Progenitor cell of endocrine pancreas (in vitro differentiated cells): Measurements from ENCODE around the gene TPCN2. TPM values are rescaled to one million over a fixed set of nuclear protein-coding genes. Genes with fewer than 3 reads are reported as not detected.

Experiments
- DNase-seq: peaks from one replicate; pipeline ENCODE4 v3.0.0; 2021; ENCODE audit warnings: low spot score; ENCODE audit not compliant: unreplicated experiment
- H3K27ac Mint-ChIP-seq: 2 replicates; pipeline ENCODE4 v1.8.0; 2021; ENCODE audit warnings: mild to moderate bottlenecking, moderate library complexity, mixed read lengths
- H3K27me3 Mint-ChIP-seq: 2 replicates; pipeline ENCODE4 v1.8.0; 2021; ENCODE audit warnings: mixed read lengths
- H3K36me3 Mint-ChIP-seq: 2 replicates; pipeline ENCODE4 v1.8.0; 2022; ENCODE audit warnings: mixed read lengths; ENCODE audit not compliant: insufficient read depth
- H3K4me1 Mint-ChIP-seq: 2 replicates; pipeline ENCODE4 v1.8.0; 2021; ENCODE audit warnings: low read depth, mixed read lengths
- H3K4me3 Mint-ChIP-seq: 2 replicates; pipeline ENCODE4 v1.8.0; 2021; ENCODE audit warnings: low read depth, mild to moderate bottlenecking, moderate library complexity, mixed read lengths
- H3K9me3 Mint-ChIP-seq: 2 replicates; pipeline ENCODE4 v1.8.0; 2021; ENCODE audit warnings: low read depth, mixed read lengths
- total RNA-seq: library from RNA; stranded (reverse); gene quantifications from 2 replicates; pipeline ENCODE4 v1.2.1, GENCODE V29; 2021
- TF ChIP-seq, protein P1 (sequence below): fragments of 200-600 bp; sonication (generic); IDR thresholded peaks from one replicate; pipeline ENCODE4 v1.5.0; 2021; ENCODE audit warnings: antibody characterized with exemption, mild to moderate bottlenecking; ENCODE audit not compliant: unreplicated experiment

TPCN2 gene
- total RNA-seq, 1 donor from 2014 or later = 19.7 TPM

DNA sequence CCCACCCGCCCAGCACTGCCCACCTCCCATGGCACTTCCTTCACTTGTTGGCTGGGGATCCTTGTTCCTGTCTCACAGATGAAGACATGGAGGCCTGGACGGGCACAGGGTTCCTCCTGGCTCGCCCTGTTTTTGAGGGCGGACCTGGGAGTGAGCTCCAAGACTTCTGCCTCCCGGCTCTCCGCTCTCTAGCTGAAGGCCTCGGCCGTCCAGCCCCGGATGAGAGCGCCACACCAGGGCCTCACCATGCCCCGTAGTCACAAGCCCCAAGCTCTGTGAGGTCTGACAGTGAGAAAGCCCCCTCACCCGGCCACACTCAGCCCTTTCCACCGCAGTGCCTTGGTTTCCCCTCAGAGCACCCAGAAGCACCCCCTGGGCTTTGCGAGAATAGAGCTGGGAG, 9.1 kb downstream of the TPCN2 start:
- H3K4me1 Mint-ChIP-seq = peaks cover 6% of the 10 kb centered on the region
- H3K27ac Mint-ChIP-seq = no peak overlapping the region
- no peaks in the 10 kb centered on the region for H3K9me3 Mint-ChIP-seq
- peaks cover 3% of the 10 kb centered on the region for H3K36me3 Mint-ChIP-seq
- no peak overlapping the region for H3K4me3 Mint-ChIP-seq
- TF ChIP-seq, protein P1, sequence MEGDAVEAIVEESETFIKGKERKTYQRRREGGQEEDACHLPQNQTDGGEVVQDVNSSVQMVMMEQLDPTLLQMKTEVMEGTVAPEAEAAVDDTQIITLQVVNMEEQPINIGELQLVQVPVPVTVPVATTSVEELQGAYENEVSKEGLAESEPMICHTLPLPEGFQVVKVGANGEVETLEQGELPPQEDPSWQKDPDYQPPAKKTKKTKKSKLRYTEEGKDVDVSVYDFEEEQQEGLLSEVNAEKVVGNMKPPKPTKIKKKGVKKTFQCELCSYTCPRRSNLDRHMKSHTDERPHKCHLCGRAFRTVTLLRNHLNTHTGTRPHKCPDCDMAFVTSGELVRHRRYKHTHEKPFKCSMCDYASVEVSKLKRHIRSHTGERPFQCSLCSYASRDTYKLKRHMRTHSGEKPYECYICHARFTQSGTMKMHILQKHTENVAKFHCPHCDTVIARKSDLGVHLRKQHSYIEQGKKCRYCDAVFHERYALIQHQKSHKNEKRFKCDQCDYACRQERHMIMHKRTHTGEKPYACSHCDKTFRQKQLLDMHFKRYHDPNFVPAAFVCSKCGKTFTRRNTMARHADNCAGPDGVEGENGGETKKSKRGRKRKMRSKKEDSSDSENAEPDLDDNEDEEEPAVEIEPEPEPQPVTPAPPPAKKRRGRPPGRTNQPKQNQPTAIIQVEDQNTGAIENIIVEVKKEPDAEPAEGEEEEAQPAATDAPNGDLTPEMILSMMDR = no peak
- no peak for DNase-seq
- no peaks in the 10 kb centered on the region for H3K27me3 Mint-ChIP-seq

DNA sequence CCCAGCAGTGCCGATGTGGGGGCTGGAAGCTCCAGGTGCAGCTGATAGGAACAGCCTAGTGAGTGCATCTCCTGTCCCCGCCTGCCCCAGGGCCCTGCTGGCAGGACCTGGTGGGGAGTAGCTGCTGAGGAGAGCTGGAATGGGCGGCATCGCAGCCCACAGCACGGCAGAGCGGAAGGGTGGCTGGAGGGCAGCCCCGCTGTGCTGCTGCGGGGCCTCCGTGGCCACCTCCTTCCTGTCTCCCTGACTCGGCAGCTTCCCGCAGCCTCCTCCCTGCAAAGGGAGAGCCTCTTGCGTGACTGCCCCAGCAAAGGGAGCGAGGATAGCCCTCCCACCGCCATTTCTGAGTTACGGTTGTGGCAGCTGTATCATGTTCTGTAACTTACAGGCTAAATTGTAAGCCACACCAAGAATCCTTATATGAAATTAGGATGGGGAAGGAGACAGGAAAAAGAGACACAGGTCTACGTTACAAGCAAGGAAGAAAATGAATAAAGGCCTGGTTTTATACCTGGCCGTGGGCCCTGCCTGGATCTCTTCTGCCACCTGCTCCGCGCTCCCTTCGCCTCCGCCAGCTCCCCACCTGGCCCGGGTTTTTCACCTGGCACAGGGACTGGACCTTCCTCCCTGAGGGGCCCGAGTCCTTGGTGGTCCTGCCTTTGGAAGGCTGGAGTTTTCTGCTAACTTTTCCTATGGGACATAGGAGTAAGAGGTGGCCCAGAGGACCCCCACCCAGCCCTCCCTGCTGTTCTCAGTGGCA, 10.0 kb downstream of the TPCN2 start:
- DNase-seq = no peak
- Mint-ChIP-seq H3K27ac (no peak overlapping the region), H3K4me3 (no peak overlapping the region), H3K4me1 (peaks cover 6% of the 10 kb centered on the region), H3K9me3 (no peaks in the 10 kb centered on the region), H3K36me3 (peaks cover 3% of the 10 kb centered on the region), H3K27me3 (no peaks in the 10 kb centered on the region)
- TF ChIP-seq, protein P1 = no peak

DNA sequence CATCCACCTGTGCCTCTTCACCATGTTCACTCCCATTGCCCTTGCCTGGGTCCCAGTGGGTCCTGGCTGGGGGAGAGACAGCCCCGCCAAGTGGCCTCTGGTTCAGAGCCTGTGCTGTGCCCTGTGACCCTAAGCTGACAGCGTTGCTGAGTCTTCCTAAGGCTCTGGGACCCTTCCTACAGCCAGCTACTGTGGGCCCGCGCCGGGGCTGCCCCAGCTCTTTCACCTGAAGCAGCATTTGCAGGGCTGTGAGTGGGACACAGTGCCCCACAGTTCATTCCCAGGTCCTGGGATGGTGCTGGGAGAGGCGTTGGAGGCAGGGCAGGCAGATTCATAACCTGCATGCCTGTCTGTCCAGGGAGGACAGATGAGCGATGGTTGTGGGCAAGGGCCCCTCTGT, 10.7 kb downstream of the TPCN2 start:
- no peak overlapping the region for H3K4me3 Mint-ChIP-seq
- peaks cover 6% of the 10 kb centered on the region for H3K4me1 Mint-ChIP-seq
- no peaks in the 10 kb centered on the region for H3K27me3 Mint-ChIP-seq
- no peak for DNase-seq
- peaks cover 1% of the 10 kb centered on the region for H3K36me3 Mint-ChIP-seq
- H3K9me3 Mint-ChIP-seq = no peaks in the 10 kb centered on the region
- TF ChIP-seq, protein P1 = no peak
- H3K27ac Mint-ChIP-seq = no peak overlapping the region

DNA sequence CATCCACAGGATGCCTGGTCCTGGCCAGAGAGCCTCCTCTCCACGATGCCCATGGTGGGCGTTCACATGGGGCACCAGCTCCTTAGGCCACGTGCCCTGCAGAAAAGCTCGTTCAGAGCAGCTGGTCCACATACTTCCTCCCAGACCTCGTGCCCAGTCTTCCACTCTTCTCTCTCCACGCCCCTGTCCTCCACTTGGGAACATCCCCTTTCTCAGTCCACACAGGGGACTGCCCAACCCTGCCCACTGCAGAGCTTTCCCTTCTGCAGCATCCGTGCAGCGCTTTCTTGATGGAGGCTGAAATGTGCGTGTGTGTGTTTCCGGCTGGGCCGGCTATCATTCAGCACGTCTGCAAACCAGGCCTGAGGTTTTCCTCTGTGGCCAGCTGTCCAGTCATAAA, 11.3 kb downstream of the TPCN2 start:
- no peak overlapping the region for H3K27ac Mint-ChIP-seq
- H3K4me1 Mint-ChIP-seq = peaks cover 6% of the 10 kb centered on the region
- no peaks in the 10 kb centered on the region for H3K9me3 Mint-ChIP-seq
- H3K4me3 Mint-ChIP-seq = no peak overlapping the region
- DNase-seq = no peak
- H3K36me3 Mint-ChIP-seq = peaks cover 1% of the 10 kb centered on the region
- no peaks in the 10 kb centered on the region for H3K27me3 Mint-ChIP-seq
- TF ChIP-seq, protein P1 = no peak

DNA sequence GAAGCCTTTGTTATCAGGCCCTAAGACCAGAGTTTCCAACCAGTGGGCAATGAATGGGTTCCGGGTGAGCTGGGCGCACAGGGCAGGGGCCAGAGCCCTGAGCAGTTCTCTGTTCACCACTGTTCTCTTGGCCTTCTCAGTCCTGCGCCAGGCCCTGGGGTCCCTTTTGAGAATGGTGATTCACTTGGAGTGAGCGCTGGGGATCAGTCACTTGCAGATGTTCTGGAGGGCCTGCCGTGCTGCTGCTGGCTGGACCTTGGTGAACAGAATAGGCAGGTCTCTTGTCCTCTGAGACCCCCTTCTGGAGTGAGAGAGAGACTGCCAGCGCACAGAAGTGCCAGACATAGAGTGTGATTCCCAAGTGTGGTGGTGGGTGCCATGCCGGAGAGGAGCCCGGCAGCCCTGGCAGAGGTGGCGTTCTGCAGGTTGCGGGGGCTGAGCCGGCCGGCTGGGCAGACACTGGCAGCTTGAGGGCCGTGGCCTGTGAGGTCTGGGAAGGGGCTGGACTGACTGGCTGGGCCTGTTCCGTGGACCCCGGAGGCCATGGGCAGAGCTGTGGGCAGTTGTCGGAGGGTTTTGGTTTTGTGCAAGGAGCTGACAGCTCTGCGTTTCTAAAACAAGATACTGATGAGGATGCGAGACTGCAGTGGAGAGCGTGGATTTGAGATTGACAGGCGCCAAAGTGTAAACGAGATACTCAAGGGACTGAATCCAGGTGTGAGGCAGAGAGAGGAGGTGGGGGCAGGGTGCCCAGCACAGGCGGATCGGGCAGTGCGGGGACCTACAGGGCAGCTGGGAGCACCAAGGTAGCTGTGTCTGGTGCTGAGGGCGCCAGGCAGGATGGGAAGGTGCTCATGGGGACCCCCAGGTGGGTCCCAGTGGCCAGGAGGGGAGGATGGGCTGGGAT, 12.3 kb downstream of the TPCN2 start:
- H3K4me3 Mint-ChIP-seq = no peak overlapping the region
- no peaks in the 10 kb centered on the region for H3K9me3 Mint-ChIP-seq
- no peaks in the 10 kb centered on the region for H3K27me3 Mint-ChIP-seq
- H3K4me1 Mint-ChIP-seq = peaks cover 2% of the 10 kb centered on the region
- peak overlapping the region; percentile 31 for H3K27ac Mint-ChIP-seq
- H3K36me3 Mint-ChIP-seq = no peaks in the 10 kb centered on the region
- DNase-seq = no peak
- TF ChIP-seq, protein P1 = no peak
